CD8-positive, alpha-beta memory T cell (primary cell): ENCODE results near the gene TMPRSS13. TPM values are rescaled to one million over a fixed set of nuclear protein-coding genes. Genes with fewer than 3 reads are reported as not detected.
"Not testable (repeated sequence)": the region's sequence is repeated elsewhere in the genome, so short reads cannot be mapped to it uniquely, and the experiment has no call there.

Source experiments
- CTCF ChIA-PET: fragments of 350-600 bp; sonication (Branson Sonifier 250); formaldehyde crosslinking; loops from one replicate; lab custom pipeline; 2021; ENCODE audit warnings: antibody characterized with exemption; lab: Charles Lee
- POLR2A ChIA-PET: fragments of 350-600 bp; sonication (Branson Sonifier 250); formaldehyde crosslinking; loops from one replicate; lab custom pipeline; 2021; ENCODE audit warnings: antibody characterized with exemption; lab: Charles Lee
- DNase-seq, 5 donors: peaks; one replicate each; pipeline versions ENCODE4 v3.0.0 to v3.0.0-alpha.2; 2020 to 2022; ENCODE audit warnings: mixed read lengths in 1 of 5
- H3K27ac ChIP-seq: one replicate; pipeline ENCODE4 v1.7.0; 2013; ENCODE audit warnings: low read depth, mild to moderate bottlenecking, low read length, moderate library complexity
- H3K27me3 ChIP-seq: 2 replicates; pipeline ENCODE4 v1.7.0; 2013; ENCODE audit warnings: low read length, mild to moderate bottlenecking; ENCODE audit not compliant: insufficient read depth, poor library complexity, severe bottlenecking
- H3K36me3 ChIP-seq: 2 replicates; pipeline ENCODE4 v1.7.0; 2013; ENCODE audit warnings: mild to moderate bottlenecking, low read length, moderate library complexity; ENCODE audit not compliant: insufficient read depth
- H3K4me1 ChIP-seq: 2 replicates; pipeline ENCODE4 v1.7.0; 2013; ENCODE audit warnings: mild to moderate bottlenecking, low read length, moderate library complexity; ENCODE audit not compliant: insufficient read depth
- H3K4me3 ChIP-seq: 2 replicates; pipeline ENCODE4 v1.7.0; 2013; ENCODE audit warnings: mild to moderate bottlenecking, low read length
- H3K9me3 ChIP-seq: 2 replicates; pipeline ENCODE4 v1.7.0; 2013; ENCODE audit warnings: mild to moderate bottlenecking, low read length
- H3K27ac Mint-ChIP-seq, 8 donors: one replicate each; pipeline ENCODE4 v1.8.0; 2020 to 2021; ENCODE audit warnings: mixed read lengths in 8 of 8, mild to moderate bottlenecking in 6 of 8, inconsistent platforms in 3 of 8, moderate library complexity in 3 of 8
- H3K27me3 Mint-ChIP-seq, 2 donors: one replicate each; pipeline ENCODE4 v1.8.0; 2020 to 2021; ENCODE audit warnings: mixed read lengths in 2 of 2, mild to moderate bottlenecking in 1 of 2, moderate library complexity in 1 of 2
- H3K36me3 Mint-ChIP-seq, 3 donors: one replicate each; pipeline ENCODE4 v1.8.0; 2020 to 2021; ENCODE audit warnings: mixed read lengths in 3 of 3, inconsistent platforms in 1 of 3, mild to moderate bottlenecking in 1 of 3
- H3K4me1 Mint-ChIP-seq, 3 donors: one replicate each; pipeline ENCODE4 v1.8.0; 2020 to 2021; ENCODE audit warnings: mixed read lengths in 3 of 3, inconsistent platforms in 1 of 3, mild to moderate bottlenecking in 1 of 3
- H3K4me3 Mint-ChIP-seq, 7 donors: one replicate each; pipeline ENCODE4 v1.8.0; 2020 to 2021; ENCODE audit warnings: mixed read lengths in 7 of 7, mild to moderate bottlenecking in 6 of 7, moderate library complexity in 4 of 7, inconsistent platforms in 2 of 7
- H3K9me3 Mint-ChIP-seq, 5 donors: one replicate each; pipeline ENCODE4 v1.8.0; 2020 to 2022; ENCODE audit warnings: mixed read lengths in 5 of 5, mild to moderate bottlenecking in 3 of 5, moderate library complexity in 2 of 5, inconsistent platforms in 1 of 5
- polyA plus RNA-seq: library from polyadenylated mRNA; unstranded; fragments of 300-500 nt; fragmentation: Illumina TruSeq; gene quantifications from one replicate; pipeline ENCODE4 v1.2.3, GENCODE V29; 2021
- total RNA-seq, 2 experiments: library from RNA; stranded (reverse); gene quantifications; one replicate each; pipeline ENCODE4 v1.2.3, GENCODE V29; 2021

TMPRSS13 gene
- total RNA-seq (1 to 10 TPM; 1.4 to 1.5 TPM), polyA plus RNA-seq (1.5 TPM)

GRCh38 chr11:117929142-117929915 lies at the start of gene TMPRSS13:
TSS of gene TMPRSS13 (minus strand) at chr11:117929402. CDS start at chr11:117929307, 95 bp downstream.
- no peaks in the 10 kb centered on the region for H3K36me3 ChIP-seq
- Mint-ChIP-seq H3K4me1 (peaks cover 50 to 59% (median 58%) of the 10 kb centered on the region in 3 donors), H3K9me3 (no peaks in the 10 kb centered on the region), H3K27ac (peak within 1 kb of the TSS in 6 of 8 donors; percentile 46 to 93 (median 80)), H3K27me3 (peaks cover 0 to 2% of the 10 kb centered on the region in 2 donors), H3K36me3 (no peaks in the 10 kb centered on the region), H3K4me3 (peak within 1 kb of the TSS in 6 of 7 donors; percentile 19 to 78 (median 67))
- no peak within 1 kb of the TSS for H3K27ac ChIP-seq
- no peaks in the 10 kb centered on the region for H3K9me3 ChIP-seq
- H3K4me1 ChIP-seq: peaks cover 44% of the 10 kb centered on the region
- peak in 1 of 5 donors; percentile 40 for DNase-seq
- no peak within 1 kb of the TSS for H3K4me3 ChIP-seq
- no peaks in the 10 kb centered on the region for H3K27me3 ChIP-seq
- CTCF ChIA-PET: interaction anchor here (0.6 to 1.4 kb wide), 5 partner anchors 17 to 243 kb away, joined by 3 to 4 read pairs (median 3); no protein-coding TSS in a partner anchor
- POLR2A ChIA-PET: interaction anchor here (0.6 kb wide), 1 partner anchor 39 kb away, joined by 3 read pairs; no protein-coding TSS in a partner anchor

DNA sequence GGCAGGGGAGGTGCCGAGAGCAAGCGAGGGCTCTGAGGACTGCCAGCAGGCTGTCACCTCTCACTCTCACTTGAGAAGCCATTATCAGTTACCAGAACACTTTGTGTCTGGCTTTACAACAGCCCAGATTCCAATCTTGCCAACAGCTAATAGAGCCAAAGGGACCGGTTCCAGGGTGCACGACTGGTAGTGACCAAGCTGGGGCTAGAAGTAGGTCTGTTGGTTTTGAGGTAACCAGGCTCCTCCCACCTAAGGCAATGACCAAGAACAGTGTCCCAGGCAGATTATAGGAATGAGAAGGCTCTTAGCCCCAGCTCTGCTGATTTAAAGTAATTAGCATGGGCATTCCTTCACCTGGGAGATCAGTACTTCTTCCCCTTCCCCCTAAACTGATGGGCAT lies 49.8 kb upstream of the TMPRSS13 start:
- H3K4me3 ChIP-seq: no peak overlapping the region
- peaks cover 74 to 84% (median 84%) of the 10 kb centered on the region in 3 donors for H3K4me1 Mint-ChIP-seq
- H3K36me3 ChIP-seq: no peaks in the 10 kb centered on the region
- no peaks in the 10 kb centered on the region for H3K27me3 ChIP-seq
- H3K27me3 Mint-ChIP-seq: no peaks in the 10 kb centered on the region
- H3K9me3 ChIP-seq: no peaks in the 10 kb centered on the region
- ChIA-PET POLR2A (interaction anchor here (0.5 to 0.8 kb wide), 2 partner anchors 28 to 423 kb away, joined by 3 to 5 read pairs; no protein-coding TSS in a partner anchor), CTCF (interaction anchor here (1.2 to 4.6 kb wide), 7 partner anchors 10 to 74 kb away, joined by 3 to 21 read pairs (median 7); no protein-coding TSS in a partner anchor)
- H3K36me3 Mint-ChIP-seq: peaks cover 0 to 17% (median 6%) of the 10 kb centered on the region in 3 donors
- H3K27ac ChIP-seq: no peak overlapping the region
- peaks cover 55% of the 10 kb centered on the region for H3K4me1 ChIP-seq
- peak overlapping the region in 3 of 7 donors; percentile 42 to 70 (median 64) for H3K4me3 Mint-ChIP-seq
- peak overlapping the region; percentile 59 to 89 (median 81) for H3K27ac Mint-ChIP-seq
- no peaks in the 10 kb centered on the region for H3K9me3 Mint-ChIP-seq
- no peak for DNase-seq

GRCh38 chr11:117978291-117978910 lies 49.2 kb upstream of the TMPRSS13 start:
- not testable (repeated sequence) for H3K36me3 ChIP-seq, H3K27me3 Mint-ChIP-seq, H3K4me3 ChIP-seq, DNase-seq, H3K9me3 Mint-ChIP-seq, H3K9me3 ChIP-seq, H3K27me3 ChIP-seq, H3K27ac ChIP-seq
- peak overlapping the region in 5 of 8 donors; percentile 38 to 87 (median 70) for H3K27ac Mint-ChIP-seq
- POLR2A ChIA-PET: interaction anchor here (0.9 kb wide), 1 partner anchor 21 kb away, joined by 3 read pairs; no protein-coding TSS in a partner anchor
- H3K4me1 Mint-ChIP-seq: peaks cover 72 to 82% (median 82%) of the 10 kb centered on the region in 3 donors
- CTCF ChIA-PET: interaction anchor here (0.8 to 4.6 kb wide), 9 partner anchors 9 to 171 kb away, joined by 3 to 21 read pairs (median 4); no protein-coding TSS in a partner anchor
- peaks cover 55% of the 10 kb centered on the region for H3K4me1 ChIP-seq
- H3K36me3 Mint-ChIP-seq: peaks cover 0 to 17% (median 6%) of the 10 kb centered on the region in 3 donors
- peak overlapping the region in 2 of 7 donors; percentile 63 for H3K4me3 Mint-ChIP-seq

- Mint-ChIP-seq H3K4me1 (peaks cover 72 to 82% (median 82%) of the 10 kb centered on the region in 3 donors), H3K36me3 (peaks cover 0 to 17% (median 6%) of the 10 kb centered on the region in 3 donors), H3K4me3 (peak overlapping the region in 6 of 7 donors; percentile 46 to 81 (median 65)), H3K27ac (peak overlapping the region; percentile 3 to 89 (median 56))
- POLR2A ChIA-PET: interaction anchor here (0.9 kb wide), 1 partner anchor 22 kb away, joined by 3 read pairs; no protein-coding TSS in a partner anchor
- H3K4me1 ChIP-seq: peaks cover 55% of the 10 kb centered on the region
- not testable (repeated sequence) for H3K9me3 Mint-ChIP-seq, H3K27me3 Mint-ChIP-seq, H3K27ac ChIP-seq, H3K9me3 ChIP-seq, H3K4me3 ChIP-seq, H3K27me3 ChIP-seq, H3K36me3 ChIP-seq
- peak in 1 of 5 donors; percentile 34 for DNase-seq
- CTCF ChIA-PET: interaction anchor here (0.8 to 4.6 kb wide), 5 partner anchors 10 to 170 kb away, joined by 3 to 21 read pairs (median 4); no protein-coding TSS in a partner anchor
These were observed 48.5 kb upstream of the TMPRSS13 start for GRCh38 chr11:117977612-117978264.

DNA sequence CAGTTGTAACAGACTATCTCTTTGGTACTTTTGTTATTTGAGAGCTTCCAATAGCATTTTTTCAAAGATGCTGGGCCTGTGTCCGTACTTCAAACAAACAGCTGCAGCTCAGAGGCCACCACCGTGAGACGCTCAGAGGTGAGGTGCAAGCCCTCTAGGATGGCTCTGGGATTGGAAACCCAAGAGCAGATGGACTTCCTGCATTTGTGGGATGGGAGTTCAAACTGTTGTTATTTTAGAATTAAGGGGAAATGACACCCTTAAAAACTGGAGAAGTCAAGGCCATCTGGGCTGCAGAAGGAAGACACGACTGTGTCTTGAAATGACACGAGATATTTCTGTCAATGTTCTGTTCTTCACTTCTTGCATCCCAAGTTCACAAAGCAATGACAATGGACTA lies 47.8 kb upstream of the TMPRSS13 start:
- DNase-seq: no peak
- Mint-ChIP-seq H3K9me3 (no peaks in the 10 kb centered on the region), H3K4me3 (peak overlapping the region; percentile 28 to 73 (median 63)), H3K27me3 (no peaks in the 10 kb centered on the region), H3K27ac (peak overlapping the region in 6 of 8 donors; percentile 57 to 84 (median 74)), H3K36me3 (peaks cover 0 to 17% (median 6%) of the 10 kb centered on the region in 3 donors), H3K4me1 (peaks cover 77 to 85% (median 85%) of the 10 kb centered on the region in 3 donors)
- H3K36me3 ChIP-seq: no peaks in the 10 kb centered on the region
- peaks cover 61% of the 10 kb centered on the region for H3K4me1 ChIP-seq
- H3K27me3 ChIP-seq: no peaks in the 10 kb centered on the region
- POLR2A ChIA-PET: interaction anchor here (0.6 to 3.6 kb wide), 2 partner anchors 9 to 1293 kb away, joined by 5 to 24 read pairs; partner anchors contain the start of gene IL10RA
- H3K27ac ChIP-seq: no peak overlapping the region
- CTCF ChIA-PET: interaction anchor here (1.7 to 4.6 kb wide), 3 partner anchors 11 to 169 kb away, joined by 4 to 21 read pairs (median 6); no protein-coding TSS in a partner anchor
- H3K9me3 ChIP-seq: no peaks in the 10 kb centered on the region
- H3K4me3 ChIP-seq: no peak overlapping the region

DNA sequence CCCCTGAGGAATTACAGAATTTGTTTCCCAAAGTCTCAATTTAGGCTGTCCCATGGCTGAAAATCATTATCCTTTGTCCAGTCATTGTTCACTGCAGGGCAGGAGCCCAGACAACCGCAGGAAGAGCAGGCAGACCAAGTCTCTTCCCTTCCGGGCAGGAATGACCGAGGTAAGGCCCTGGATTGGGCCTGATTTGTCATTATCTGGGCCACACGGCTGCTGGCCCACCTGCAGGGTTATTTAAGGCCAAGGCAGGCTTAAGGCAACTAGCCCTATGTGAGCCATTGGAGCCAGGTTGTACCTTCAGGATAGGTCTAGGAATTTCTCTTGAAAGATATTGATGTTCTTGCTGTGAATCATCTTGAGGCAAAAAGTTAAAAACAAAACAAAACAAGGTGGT lies 47.2 kb upstream of the TMPRSS13 start:
- Histone ChIP-seq H3K4me1 (peaks cover 67% of the 10 kb centered on the region), H3K27ac (no peak overlapping the region), H3K27me3 (no peaks in the 10 kb centered on the region), H3K4me3 (no peak overlapping the region), H3K36me3 (no peaks in the 10 kb centered on the region), H3K9me3 (no peaks in the 10 kb centered on the region)
- DNase-seq: no peak
- POLR2A ChIA-PET: interaction anchor here (0.6 to 3.6 kb wide), 4 partner anchors 10 to 1294 kb away, joined by 3 to 24 read pairs (median 5); partner anchors contain the start of gene IL10RA
- Mint-ChIP-seq H3K27ac (peak overlapping the region in 7 of 8 donors; percentile 21 to 79 (median 66)), H3K9me3 (no peaks in the 10 kb centered on the region), H3K4me1 (peaks cover 75 to 85% (median 85%) of the 10 kb centered on the region in 3 donors), H3K36me3 (peaks cover 0 to 15% (median 6%) of the 10 kb centered on the region in 3 donors), H3K27me3 (no peaks in the 10 kb centered on the region), H3K4me3 (peak overlapping the region in 4 of 7 donors; percentile 15 to 47 (median 30))
- CTCF ChIA-PET: interaction anchor here (0.9 to 2.6 kb wide), 5 partner anchors 11 to 169 kb away, joined by 3 to 15 read pairs (median 6); no protein-coding TSS in a partner anchor

DNA sequence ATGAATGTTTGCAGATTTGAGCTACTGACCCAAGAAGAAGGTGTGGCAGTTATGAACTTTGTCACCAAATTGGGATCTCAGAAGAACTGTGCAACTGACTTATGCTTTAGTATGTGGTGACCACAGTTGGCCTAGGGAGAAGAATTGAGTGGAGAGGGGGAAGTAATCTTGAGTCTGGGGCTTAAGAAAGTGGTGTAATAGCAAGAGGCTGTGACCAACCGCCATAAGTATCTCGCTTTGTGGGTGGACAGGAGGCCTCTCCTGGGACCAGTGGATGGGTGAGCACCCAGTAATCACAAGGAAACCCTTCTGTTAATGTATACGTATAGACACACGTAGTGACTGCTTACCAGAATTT lies 44.3 kb upstream of the TMPRSS13 start:
- Histone ChIP-seq H3K27me3 (no peaks in the 10 kb centered on the region), H3K4me1 (peaks cover 77% of the 10 kb centered on the region), H3K9me3 (no peaks in the 10 kb centered on the region), H3K4me3 (no peak overlapping the region), H3K36me3 (no peaks in the 10 kb centered on the region), H3K27ac (no peak overlapping the region)
- ChIA-PET CTCF (interaction anchor here (1.0 to 1.8 kb wide), 4 partner anchors 10 to 80 kb away, joined by 3 to 6 read pairs (median 4); partner anchors contain the start of gene IL10RA), POLR2A (interaction anchor here (0.6 to 3.6 kb wide), 3 partner anchors 13 to 345 kb away, joined by 3 to 24 read pairs (median 7); partner anchors contain the start of gene IL10RA)
- DNase-seq: no peak
- H3K36me3 Mint-ChIP-seq: peaks cover 0 to 12% (median 6%) of the 10 kb centered on the region in 3 donors
- peaks cover 85 to 93% (median 92%) of the 10 kb centered on the region in 3 donors for H3K4me1 Mint-ChIP-seq
- peak overlapping the region; percentile 12 to 88 (median 74) for H3K27ac Mint-ChIP-seq
- H3K27me3 Mint-ChIP-seq: no peaks in the 10 kb centered on the region
- no peaks in the 10 kb centered on the region for H3K9me3 Mint-ChIP-seq
- peak overlapping the region; percentile 37 to 62 (median 50) for H3K4me3 Mint-ChIP-seq
